Choroid plexus epithelial cell (primary cell): Measurements from ENCODE around the gene STYXL2.

ENCODE experiments used
- DNase-seq: peaks from one replicate; pipeline ENCODE4 v3.0.0-alpha.2; 2010; ENCODE audit warnings: low read depth
- H3K4me3 ChIP-seq: 2 replicates; pipeline ENCODE4 v1.5.1; 2011; ENCODE audit warnings: low read depth, mild to moderate bottlenecking, control low read depth, low read length, moderate library complexity
- TF ChIP-seq, protein P1 (sequence below): conservative IDR thresholded peaks from 2 replicates; pipeline ENCODE4 v1.5.1; 2011; ENCODE audit warnings: low read depth, mild to moderate bottlenecking, control low read depth, inconsistent platforms, low read length, moderate library complexity

Gene STYXL2

DNA sequence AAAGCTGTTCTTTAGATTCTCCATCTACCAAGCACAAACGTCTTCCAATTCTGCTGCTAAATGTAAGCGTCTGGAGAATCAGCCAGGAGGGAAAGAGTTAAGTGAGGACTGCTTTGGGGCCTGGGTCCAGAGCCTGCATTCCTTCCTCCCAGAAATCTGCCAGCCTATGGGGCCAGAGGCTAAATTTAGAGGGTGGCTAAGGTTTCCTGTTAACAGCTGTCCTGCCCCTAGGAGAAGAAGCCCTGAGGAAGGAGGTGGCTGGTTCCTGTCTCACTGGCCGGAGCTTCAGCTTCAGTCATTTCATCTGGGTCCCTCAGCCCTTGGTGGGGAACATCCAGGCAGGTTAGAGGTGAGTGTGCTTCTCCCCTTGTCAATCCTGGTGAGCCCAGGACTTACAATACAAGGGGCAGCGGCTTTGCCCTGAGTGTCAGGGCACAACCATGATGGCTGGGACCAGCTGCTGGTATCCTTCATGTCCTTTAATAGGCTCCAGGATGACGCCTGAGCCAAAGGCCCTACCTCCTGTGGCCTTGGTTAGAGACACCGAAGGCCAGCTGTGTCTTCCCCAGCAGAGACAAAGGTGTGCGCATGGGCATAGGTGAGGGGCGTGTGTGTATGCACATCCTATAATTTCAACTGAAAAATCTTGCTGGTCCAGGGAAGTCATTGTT is at the start of gene STYXL2:
Gene STYXL2, plus strand, starts transcription at position 230 of the 671 bp plus-strand sequence. CDS start 775 bp downstream, outside the sequence.
- no peak within 1 kb of the TSS for H3K4me3 ChIP-seq
- TF ChIP-seq, protein P1, sequence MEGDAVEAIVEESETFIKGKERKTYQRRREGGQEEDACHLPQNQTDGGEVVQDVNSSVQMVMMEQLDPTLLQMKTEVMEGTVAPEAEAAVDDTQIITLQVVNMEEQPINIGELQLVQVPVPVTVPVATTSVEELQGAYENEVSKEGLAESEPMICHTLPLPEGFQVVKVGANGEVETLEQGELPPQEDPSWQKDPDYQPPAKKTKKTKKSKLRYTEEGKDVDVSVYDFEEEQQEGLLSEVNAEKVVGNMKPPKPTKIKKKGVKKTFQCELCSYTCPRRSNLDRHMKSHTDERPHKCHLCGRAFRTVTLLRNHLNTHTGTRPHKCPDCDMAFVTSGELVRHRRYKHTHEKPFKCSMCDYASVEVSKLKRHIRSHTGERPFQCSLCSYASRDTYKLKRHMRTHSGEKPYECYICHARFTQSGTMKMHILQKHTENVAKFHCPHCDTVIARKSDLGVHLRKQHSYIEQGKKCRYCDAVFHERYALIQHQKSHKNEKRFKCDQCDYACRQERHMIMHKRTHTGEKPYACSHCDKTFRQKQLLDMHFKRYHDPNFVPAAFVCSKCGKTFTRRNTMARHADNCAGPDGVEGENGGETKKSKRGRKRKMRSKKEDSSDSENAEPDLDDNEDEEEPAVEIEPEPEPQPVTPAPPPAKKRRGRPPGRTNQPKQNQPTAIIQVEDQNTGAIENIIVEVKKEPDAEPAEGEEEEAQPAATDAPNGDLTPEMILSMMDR, result no peak
- no peak for DNase-seq

DNA sequence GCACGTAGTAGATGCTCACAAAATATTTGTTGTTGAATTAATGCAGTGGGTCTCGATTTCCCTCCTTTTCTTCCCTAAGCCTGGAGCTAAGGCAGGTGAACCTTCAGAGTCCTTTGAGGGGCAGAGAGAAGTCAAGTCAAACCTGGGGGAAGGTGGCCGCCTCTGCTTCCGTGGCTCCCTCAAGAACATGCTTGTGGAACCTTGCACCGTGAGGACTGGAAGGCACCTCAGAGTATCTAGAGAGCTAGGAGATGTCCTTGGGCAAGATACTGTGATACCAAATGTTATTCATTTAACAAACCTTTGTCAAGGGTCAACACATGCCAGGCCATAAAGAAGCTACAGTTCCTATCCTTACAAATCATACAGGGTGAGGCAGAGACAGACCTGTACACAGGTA is 42.0 kb upstream of the STYXL2 start:
- TF ChIP-seq, protein P1, result no peak
- no peak for DNase-seq
- no peak overlapping the region for H3K4me3 ChIP-seq

DNA sequence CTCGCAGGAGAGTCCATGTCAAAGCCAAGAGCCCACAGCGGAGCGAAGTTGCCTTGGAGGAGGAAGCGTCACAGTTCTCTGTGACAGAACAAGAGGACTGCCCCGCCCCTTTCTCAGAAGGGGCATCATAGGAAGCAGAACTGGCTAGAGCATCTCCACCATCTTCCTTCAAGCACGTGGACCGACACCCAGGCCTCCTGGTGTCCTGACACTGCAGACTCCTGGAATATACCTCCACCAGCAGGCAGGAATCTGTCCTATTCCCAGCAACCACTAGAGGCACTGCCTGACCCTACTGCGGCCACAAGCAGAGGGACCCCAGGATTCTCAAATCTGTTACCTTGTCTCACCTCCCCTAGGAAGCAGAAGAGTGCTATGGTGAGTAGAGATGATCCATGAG is 41.5 kb upstream of the STYXL2 start:
- DNase-seq, result peak; percentile 37
- H3K4me3 ChIP-seq, result no peak overlapping the region
- TF ChIP-seq, protein P1, result peak; percentile 77

DNA sequence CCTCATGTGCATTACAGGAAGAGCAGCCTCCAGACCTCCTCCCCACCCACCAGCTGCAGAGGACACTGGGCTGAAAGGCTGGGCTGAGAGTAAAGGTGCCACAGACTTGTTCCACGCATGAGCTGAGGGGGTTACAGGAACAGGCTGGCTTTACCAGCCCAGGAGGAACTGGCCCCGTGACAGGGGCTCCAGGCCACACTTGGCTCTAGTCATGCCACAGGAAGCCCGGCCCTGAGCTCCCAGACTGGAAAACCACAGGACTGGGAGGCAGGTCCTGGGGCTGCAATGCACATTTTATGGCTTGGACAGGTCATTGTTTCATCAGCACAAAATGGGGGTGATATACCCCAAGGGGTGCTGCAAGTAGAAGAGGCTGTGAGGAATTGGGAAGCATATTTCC is 39.3 kb upstream of the STYXL2 start:
- no peak for DNase-seq
- TF ChIP-seq, protein P1, result no peak
- no peak overlapping the region for H3K4me3 ChIP-seq

DNA sequence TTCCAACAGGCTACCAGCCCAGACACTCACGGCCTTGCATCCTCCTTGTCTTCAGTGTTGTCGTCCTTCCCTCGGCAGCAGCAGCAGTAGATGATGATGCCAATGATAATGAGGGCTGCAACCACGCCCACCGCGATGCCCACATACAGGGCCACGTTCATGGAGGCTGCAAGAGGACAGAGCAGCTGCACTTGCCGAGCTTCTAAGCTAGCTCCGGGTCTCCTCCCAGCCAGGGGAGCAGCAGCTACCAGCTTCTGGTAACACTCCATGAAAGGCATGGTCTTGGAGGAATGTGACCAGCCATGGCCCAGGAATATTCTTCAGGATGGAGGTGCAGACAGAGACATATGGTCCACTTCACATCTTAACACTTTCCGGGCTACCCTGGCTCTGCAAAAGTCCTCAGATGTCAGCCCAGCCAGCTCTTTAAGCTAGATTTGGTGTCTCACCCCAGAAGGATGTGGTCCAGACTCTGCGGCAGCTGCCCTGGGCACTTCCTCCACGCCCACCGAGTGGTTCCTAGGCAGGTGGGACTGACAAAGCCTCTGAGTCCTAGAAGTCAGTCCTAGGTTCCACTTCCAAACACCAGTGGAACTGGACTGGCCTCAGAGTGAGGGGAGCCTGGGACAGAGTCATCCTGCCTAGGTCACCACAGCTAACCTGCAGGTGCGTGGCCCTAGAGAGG is 38.8 kb upstream of the STYXL2 start:
- TF ChIP-seq, protein P1, result no peak
- DNase-seq, result no peak
- no peak overlapping the region for H3K4me3 ChIP-seq

DNA sequence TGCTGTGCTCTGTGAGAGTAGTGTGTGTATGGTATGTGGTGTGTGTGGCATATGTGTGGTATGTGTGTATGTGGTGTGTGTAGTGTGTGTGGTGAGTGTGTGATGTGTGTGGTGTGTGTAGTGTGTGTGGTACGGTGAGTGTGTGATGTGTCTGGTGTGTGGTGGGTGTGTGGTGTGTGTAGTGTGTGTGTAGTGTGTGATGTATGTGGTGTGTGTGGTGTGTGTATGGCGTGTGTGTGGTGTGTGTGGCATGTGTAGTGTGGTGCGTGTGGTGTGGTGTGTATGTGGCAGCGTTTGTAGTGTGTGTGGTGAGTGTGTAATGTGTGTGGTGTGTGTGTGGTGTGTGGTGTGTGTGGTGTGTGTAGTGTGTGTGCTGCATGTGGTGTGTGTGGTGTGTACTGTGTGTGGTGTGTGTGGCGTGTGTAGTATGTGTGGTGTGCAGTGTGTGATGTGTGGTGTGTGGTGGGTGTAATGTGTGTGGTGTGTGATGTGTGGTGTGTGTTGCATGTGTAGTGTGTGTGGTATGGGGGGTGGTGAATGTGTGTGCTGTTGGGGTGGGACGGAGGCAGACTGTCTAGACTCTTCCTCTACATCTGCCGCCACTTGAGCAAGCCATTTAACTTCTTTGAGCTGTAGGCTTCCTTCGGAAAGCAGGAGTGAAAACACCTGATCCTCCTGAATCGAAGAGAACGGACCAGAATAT is 37.2 kb upstream of the STYXL2 start:
- no peak overlapping the region for H3K4me3 ChIP-seq
- no peak for DNase-seq
- TF ChIP-seq, protein P1, result no peak
